Activated CD4-positive, alpha-beta T cell treated with anti-CD3 and anti-CD28 coated beads, Interleukin-2, amount 10 ng/mL, durations not matched to agents 24 days and 14 days (primary cell): ENCODE results near the gene GLT6D1. TPM values are rescaled to one million over a fixed set of nuclear protein-coding genes. Genes with fewer than 3 reads are reported as not detected.
"Not testable (repeated sequence)": the region's sequence is repeated elsewhere in the genome, so short reads cannot be mapped to it uniquely, and the experiment has no call there.

Experiments
- DNase-seq: peaks from one replicate; pipeline ENCODE4 v3.0.0; 2022
- H3K27ac Mint-ChIP-seq: one replicate; pipeline ENCODE4 v1.8.0; 2022; ENCODE audit warnings: mild to moderate bottlenecking, mixed read lengths
- H3K27me3 Mint-ChIP-seq: one replicate; pipeline ENCODE4 v1.8.0; 2022; ENCODE audit warnings: mixed read lengths
- H3K36me3 Mint-ChIP-seq: one replicate; pipeline ENCODE4 v1.8.0; 2022; ENCODE audit warnings: low read depth, mild to moderate bottlenecking, mixed read lengths
- H3K4me1 Mint-ChIP-seq: one replicate; pipeline ENCODE4 v1.8.0; 2021; ENCODE audit warnings: mixed read lengths
- H3K4me3 Mint-ChIP-seq: one replicate; pipeline ENCODE4 v1.8.0; 2022; ENCODE audit warnings: mild to moderate bottlenecking, moderate library complexity, mixed read lengths
- H3K9me3 Mint-ChIP-seq: one replicate; pipeline ENCODE4 v1.8.0; 2021; ENCODE audit warnings: mixed read lengths
- intact Hi-C: fragments of 100-400 bp; cut with micrococcal nuclease; formaldehyde crosslinking; loops from one replicate; pipeline ENCODE4 v1.15.1; 2023
- total RNA-seq: library from RNA; stranded (reverse); gene quantifications from 2 replicates; pipeline ENCODE4 v1.2.3, GENCODE V29; 2022

Gene GLT6D1
- total RNA-seq, 1 donor from 2014 or later, result not detected

DNA sequence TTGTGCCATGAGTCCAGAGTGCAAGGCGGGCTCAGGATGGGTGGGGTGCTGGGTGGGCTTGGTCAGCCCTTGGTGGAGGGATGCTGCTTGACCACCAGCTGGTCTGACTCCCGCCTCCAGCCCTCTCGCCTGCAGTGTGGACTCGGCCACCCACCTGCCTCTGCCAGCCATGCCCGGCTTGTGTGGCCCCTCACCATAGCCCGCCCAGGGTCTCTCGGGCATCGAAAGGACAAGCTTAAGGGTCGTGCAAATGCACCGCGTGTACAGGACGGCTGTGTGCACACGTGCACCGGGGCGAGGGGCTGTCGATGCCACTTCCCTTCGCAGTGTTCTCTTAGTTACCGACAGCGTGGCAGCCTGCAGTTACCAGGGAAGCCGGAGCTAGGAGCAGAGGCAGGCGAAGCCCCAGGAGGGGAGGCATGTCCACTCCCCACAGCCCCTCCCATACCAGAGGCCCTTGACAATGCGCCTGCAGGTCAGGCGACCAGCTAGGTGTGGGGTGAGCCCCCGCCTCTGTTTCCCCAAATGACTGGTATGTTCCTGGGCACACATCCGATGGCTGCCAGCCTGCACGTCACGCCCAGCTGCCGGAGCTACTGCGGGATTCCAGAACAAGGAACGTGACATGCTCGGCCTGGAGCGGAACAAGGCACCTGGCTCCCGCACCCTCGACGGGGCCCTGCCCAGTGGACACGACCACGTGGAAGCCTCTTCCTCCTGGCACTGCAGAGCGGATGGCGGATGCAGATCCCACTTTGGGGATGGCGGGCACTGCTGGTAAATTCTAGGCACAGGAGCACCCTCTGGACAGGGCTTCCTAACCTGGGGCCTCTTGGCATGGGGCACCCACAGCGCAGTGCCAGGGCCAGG lies 31.6 kb upstream of the GLT6D1 start:
- DNase-seq, result no peak
- H3K4me1 Mint-ChIP-seq, result no peaks in the 10 kb centered on the region
- H3K36me3 Mint-ChIP-seq, result no peaks in the 10 kb centered on the region
- no peak overlapping the region for H3K27ac Mint-ChIP-seq
- no peak overlapping the region for H3K4me3 Mint-ChIP-seq
- no peaks in the 10 kb centered on the region for H3K27me3 Mint-ChIP-seq
- H3K9me3 Mint-ChIP-seq, result no peaks in the 10 kb centered on the region
- intact Hi-C loops, result no loop called here

DNA sequence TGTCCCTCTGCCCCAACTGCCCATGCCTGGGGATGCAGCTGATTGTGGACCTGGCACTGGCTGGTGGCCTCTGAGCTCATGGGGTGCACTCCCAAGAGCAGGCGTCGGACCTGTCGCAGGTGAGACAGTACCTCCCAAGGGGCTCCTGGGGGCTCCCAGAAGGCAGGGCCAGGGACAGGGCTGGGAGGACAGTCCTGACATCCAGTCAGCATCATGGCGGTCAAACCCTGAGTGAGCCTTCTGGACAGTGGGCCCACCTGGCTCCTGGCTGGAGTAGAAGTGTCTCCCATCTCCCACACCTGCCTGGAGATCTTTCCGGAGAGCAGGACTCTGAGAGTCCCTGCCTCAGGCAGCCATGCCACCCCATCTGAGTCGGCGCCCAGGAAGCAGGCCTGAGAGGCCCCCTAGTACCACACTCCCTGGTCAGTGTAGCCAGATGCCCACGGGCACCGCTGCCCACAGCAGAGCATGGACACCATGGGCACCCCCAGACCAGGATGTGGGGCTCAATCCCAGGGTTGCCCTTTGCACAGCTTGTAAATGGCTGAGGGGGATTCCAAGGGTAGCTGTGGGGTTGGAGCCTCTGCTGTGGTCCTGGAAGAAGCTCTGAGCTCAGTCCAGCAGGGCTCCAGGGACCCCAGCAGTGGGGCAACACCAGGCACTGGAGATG lies 30.4 kb upstream of the GLT6D1 start:
- no peaks in the 10 kb centered on the region for H3K4me1 Mint-ChIP-seq
- no peak overlapping the region for H3K27ac Mint-ChIP-seq
- DNase-seq, result no peak
- intact Hi-C loops, result no loop called here
- no peak overlapping the region for H3K4me3 Mint-ChIP-seq
- no peaks in the 10 kb centered on the region for H3K9me3 Mint-ChIP-seq
- H3K36me3 Mint-ChIP-seq, result no peaks in the 10 kb centered on the region
- no peaks in the 10 kb centered on the region for H3K27me3 Mint-ChIP-seq

GRCh38 chr9:135669018-135669417 lies 29.7 kb upstream of the GLT6D1 start:
- H3K27ac Mint-ChIP-seq, H3K36me3 Mint-ChIP-seq, H3K27me3 Mint-ChIP-seq, intact Hi-C loops, H3K4me3 Mint-ChIP-seq, H3K4me1 Mint-ChIP-seq, DNase-seq, H3K9me3 Mint-ChIP-seq: not testable (repeated sequence)

DNA sequence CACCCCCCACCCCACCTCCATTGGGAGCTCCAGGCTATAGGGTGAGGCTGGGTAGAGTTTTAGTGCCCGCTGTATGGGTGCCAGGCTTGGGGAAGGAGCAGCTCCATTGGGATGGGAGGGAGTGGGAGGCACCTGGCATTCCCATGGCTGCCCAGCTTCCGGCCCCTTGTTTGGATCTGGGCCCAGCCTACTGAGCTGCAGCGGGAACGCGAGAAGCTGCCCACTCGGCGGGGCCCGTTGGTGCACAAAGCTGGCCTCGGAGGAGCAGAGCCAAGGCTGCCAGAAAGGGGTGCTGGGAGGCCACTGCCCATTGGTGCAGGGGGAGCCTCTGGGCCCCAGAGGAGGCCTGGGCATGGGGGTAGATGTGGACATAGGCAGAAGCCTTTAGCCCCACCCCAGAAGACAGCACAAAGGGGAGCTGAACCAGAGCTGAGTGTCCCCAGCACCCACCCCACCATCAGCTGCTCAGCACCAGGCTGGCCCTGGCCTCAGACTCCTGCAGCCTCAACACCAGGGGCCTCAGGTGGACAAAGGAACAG lies 28.2 kb upstream of the GLT6D1 start:
- DNase-seq, result no peak
- Mint-ChIP-seq H3K36me3 (no peaks in the 10 kb centered on the region), H3K4me3 (no peak overlapping the region), H3K9me3 (no peaks in the 10 kb centered on the region), H3K27me3 (no peaks in the 10 kb centered on the region), H3K4me1 (no peaks in the 10 kb centered on the region), H3K27ac (no peak overlapping the region)
- intact Hi-C loops, result no loop called here

GRCh38 chr9:135666534-135667462 lies 27.5 kb upstream of the GLT6D1 start:
- Mint-ChIP-seq H3K27me3 (no peaks in the 10 kb centered on the region), H3K4me1 (no peaks in the 10 kb centered on the region), H3K36me3 (no peaks in the 10 kb centered on the region), H3K27ac (no peak overlapping the region), H3K4me3 (no peak overlapping the region), H3K9me3 (no peaks in the 10 kb centered on the region)
- no peak for DNase-seq
- intact Hi-C loops, result no loop called here

- no peak for DNase-seq
- intact Hi-C loops, result no loop called here
- Mint-ChIP-seq H3K9me3 (no peaks in the 10 kb centered on the region), H3K4me1 (no peaks in the 10 kb centered on the region), H3K36me3 (no peaks in the 10 kb centered on the region), H3K27ac (no peak overlapping the region), H3K4me3 (no peak overlapping the region), H3K27me3 (no peaks in the 10 kb centered on the region)
Measured at GRCh38 chr9:135665795-135666189, 26.5 kb upstream of the GLT6D1 start.

DNA sequence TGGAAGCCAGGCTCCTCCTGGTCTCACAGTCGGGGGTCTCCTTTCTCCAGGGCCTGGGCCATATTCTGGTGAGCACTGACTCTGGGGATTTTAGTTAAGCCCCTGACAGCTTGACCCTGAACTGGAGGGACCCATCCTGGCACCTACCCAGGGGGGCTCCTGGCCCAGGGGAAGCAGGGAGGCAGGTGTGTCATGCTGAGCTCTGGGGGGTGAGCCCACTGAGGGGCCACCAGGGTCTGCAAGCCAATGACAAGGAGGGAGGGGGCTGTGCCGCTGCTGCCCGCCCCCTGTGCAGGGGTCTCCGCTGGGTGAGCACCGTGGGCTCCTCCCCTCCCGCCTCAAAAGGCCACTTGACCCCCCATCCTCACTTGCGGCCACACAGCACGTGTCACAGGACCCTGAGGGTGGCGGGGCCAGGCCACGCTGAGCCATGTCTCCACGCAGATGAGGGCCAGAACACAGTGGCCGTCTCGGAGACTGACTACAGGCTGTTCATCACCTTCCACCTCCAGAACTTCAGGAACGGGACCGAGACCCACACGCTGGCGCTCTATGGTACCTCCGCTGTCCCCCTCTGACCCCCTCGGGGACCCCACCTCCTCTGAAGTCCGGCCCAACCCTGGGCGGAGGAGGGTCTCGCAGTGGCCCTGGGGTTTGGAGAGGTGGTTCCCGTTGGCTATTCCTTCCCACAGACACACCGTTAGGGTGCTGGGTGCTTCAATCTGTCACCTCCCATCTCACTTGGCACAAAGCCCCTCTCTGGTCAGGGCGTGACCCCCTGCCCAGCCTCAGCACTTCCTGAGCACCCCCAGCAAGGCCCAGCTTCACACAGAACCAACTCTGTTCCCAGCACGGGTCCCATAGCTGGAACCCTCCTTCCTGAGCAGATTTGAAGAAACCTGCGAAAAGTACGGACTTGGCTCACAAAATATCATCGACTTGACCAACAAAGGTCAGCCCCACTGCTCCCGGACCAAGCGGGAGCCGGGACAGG lies 25.8 kb upstream of the GLT6D1 start:
- DNase-seq, result no peak
- no peaks in the 10 kb centered on the region for H3K4me1 Mint-ChIP-seq
- intact Hi-C loops, result no loop called here
- no peaks in the 10 kb centered on the region for H3K9me3 Mint-ChIP-seq
- no peak overlapping the region for H3K4me3 Mint-ChIP-seq
- no peaks in the 10 kb centered on the region for H3K27me3 Mint-ChIP-seq
- no peak overlapping the region for H3K27ac Mint-ChIP-seq
- no peaks in the 10 kb centered on the region for H3K36me3 Mint-ChIP-seq

- Mint-ChIP-seq H3K4me1 (no peaks in the 10 kb centered on the region), H3K36me3 (no peaks in the 10 kb centered on the region), H3K4me3 (no peak overlapping the region), H3K27ac (no peak overlapping the region), H3K27me3 (no peaks in the 10 kb centered on the region), H3K9me3 (no peaks in the 10 kb centered on the region)
- intact Hi-C loops, result no loop called here
- no peak for DNase-seq
Measured at GRCh38 chr9:135664266-135664665, 24.9 kb upstream of the GLT6D1 start.

DNA sequence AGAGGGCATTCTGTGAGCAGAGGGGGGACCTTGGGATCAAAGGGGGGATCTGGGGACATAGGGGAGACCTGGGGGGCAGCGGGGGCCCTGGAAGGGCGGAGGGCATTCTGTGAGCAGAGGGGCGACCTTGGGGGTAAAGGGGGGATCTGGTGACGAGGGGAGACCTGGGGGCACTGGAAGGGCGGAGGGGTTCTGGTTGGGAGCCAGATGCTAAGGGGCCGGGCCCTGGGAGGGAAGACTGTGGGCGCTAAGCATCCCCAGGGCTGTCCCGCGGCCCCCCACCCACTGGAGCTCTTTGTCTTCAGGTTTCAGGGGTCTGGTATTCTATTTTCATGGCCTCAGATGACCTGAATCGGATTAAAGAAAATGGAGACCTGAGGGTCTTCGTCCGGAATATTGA lies 24.5 kb upstream of the GLT6D1 start:
- Mint-ChIP-seq H3K36me3 (no peaks in the 10 kb centered on the region), H3K27ac (no peak overlapping the region), H3K4me1 (no peaks in the 10 kb centered on the region), H3K4me3 (no peak overlapping the region), H3K27me3 (no peaks in the 10 kb centered on the region), H3K9me3 (no peaks in the 10 kb centered on the region)
- no peak for DNase-seq
- intact Hi-C loops, result no loop called here

DNA sequence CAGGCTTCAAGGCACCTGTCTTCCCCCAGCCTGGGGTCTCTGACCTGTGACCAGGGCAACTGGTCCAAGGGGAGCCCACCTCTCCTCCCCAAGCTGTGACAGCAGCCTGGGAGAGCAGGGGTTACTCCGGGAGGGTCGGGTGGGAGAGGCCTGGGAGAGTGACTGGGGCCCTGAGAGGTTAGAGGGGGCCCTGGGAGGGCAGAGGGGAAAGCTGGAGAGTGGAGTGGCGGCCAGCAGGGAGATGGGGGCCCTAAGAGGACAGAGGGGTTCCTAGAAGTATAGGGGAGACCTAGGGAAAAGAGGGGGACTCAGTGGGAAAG lies 24.1 kb upstream of the GLT6D1 start:
- no peaks in the 10 kb centered on the region for H3K36me3 Mint-ChIP-seq
- intact Hi-C loops, result no loop called here
- no peak for DNase-seq
- H3K4me1 Mint-ChIP-seq, result no peaks in the 10 kb centered on the region
- no peaks in the 10 kb centered on the region for H3K27me3 Mint-ChIP-seq
- H3K27ac Mint-ChIP-seq, result no peak overlapping the region
- no peaks in the 10 kb centered on the region for H3K9me3 Mint-ChIP-seq
- H3K4me3 Mint-ChIP-seq, result no peak overlapping the region

GRCh38 chr9:135662758-135663450 lies 23.6 kb upstream of the GLT6D1 start, which contains the start of gene LCN9:
Gene LCN9 (plus strand): TSS chr9:135663309. CDS start chr9:135663322, 13 bp downstream.
- H3K36me3 Mint-ChIP-seq, result no peaks in the 10 kb centered on the region
- H3K4me1 Mint-ChIP-seq, result no peaks in the 10 kb centered on the region
- no peak for DNase-seq
- H3K4me3 Mint-ChIP-seq, result no peak within 1 kb of the TSS
- H3K27me3 Mint-ChIP-seq, result no peaks in the 10 kb centered on the region
- intact Hi-C loops, result no loop called here
- H3K27ac Mint-ChIP-seq, result no peak within 1 kb of the TSS
- no peaks in the 10 kb centered on the region for H3K9me3 Mint-ChIP-seq

- intact Hi-C loops, result no loop called here
- DNase-seq, result no peak
- no peaks in the 10 kb centered on the region for H3K9me3 Mint-ChIP-seq
- H3K27ac Mint-ChIP-seq, result no peak overlapping the region
- no peaks in the 10 kb centered on the region for H3K4me1 Mint-ChIP-seq
- H3K27me3 Mint-ChIP-seq, result no peaks in the 10 kb centered on the region
- no peak overlapping the region for H3K4me3 Mint-ChIP-seq
- H3K36me3 Mint-ChIP-seq, result no peaks in the 10 kb centered on the region
Measured at GRCh38 chr9:135661816-135662560, 22.6 kb upstream of the GLT6D1 start.
